GM12878 (cell line): ENCODE measurements around the gene GID8. TPM values are rescaled to one million over a fixed set of nuclear protein-coding genes. Genes with fewer than 3 reads are reported as not detected.

ENCODE experiments used
- EP300 ChIP-seq, 2 experiments: fragments of 150-350 bp in 1 of 2; IDR thresholded peaks; 2 replicates each; pipeline ENCODE4 v1.6.1; 2011 to 2012; ENCODE audit warnings: low read depth in 2 of 2, low read length in 2 of 2, borderline replicate concordance in 1 of 2, improper control_type of control experiment in 1 of 2, inconsistent platforms in 1 of 2; ENCODE audit not compliant: control insufficient read depth in 1 of 2
- EZH2 ChIP-seq: IDR thresholded peaks from 2 replicates; pipeline ENCODE4 v1.6.1; 2012; ENCODE audit warnings: low read depth, mild to moderate bottlenecking, control low read depth, inconsistent platforms, low read length, borderline replicate concordance; ENCODE audit not compliant: control insufficient read depth
- FOXM1 ChIP-seq: IDR thresholded peaks from 2 replicates; pipeline ENCODE4 v1.6.1; 2012; ENCODE audit warnings: low read depth, mild to moderate bottlenecking, inconsistent platforms, low read length, moderate library complexity
- JUNB ChIP-seq: IDR thresholded peaks from 2 replicates; pipeline ENCODE4 v1.6.1; 2016; ENCODE audit warnings: antibody characterized with exemption, mild to moderate bottlenecking
- NR2C1 ChIP-seq: fragments of 450-650 bp; IDR thresholded peaks from 2 replicates; pipeline ENCODE4 v1.6.1; 2017; ENCODE audit warnings: antibody characterized with exemption, mild to moderate bottlenecking, moderate library complexity
- PAX8 ChIP-seq: fragments of 450-650 bp; IDR thresholded peaks from 2 replicates; pipeline ENCODE4 v1.6.1; 2017; ENCODE audit warnings: mild to moderate bottlenecking, moderate library complexity
- POU2F2 ChIP-seq: IDR thresholded peaks from 3 replicates; pipeline ENCODE4 v1.6.1; 2011; ENCODE audit warnings: low read depth, mild to moderate bottlenecking, low read length, borderline replicate concordance
- RAD51 ChIP-seq: fragments of 450-650 bp; IDR thresholded peaks from 2 replicates; pipeline ENCODE4 v1.6.1; 2016; ENCODE audit warnings: moderate library complexity, mild to moderate bottlenecking, inconsistent platforms
- RB1 ChIP-seq: fragments of 450-650 bp; formaldehyde crosslinking; IDR thresholded peaks from 2 replicates; pipeline ENCODE4 v1.6.1; 2017; ENCODE audit warnings: mild to moderate bottlenecking, borderline replicate concordance
- RCOR1 ChIP-seq: conservative IDR thresholded peaks from 2 replicates; pipeline ENCODE4 v1.6.1; 2012; ENCODE audit warnings: low read depth, low read length, improper control_type of control experiment
- TAF1 ChIP-seq: IDR thresholded peaks from 2 replicates; pipeline ENCODE4 v1.6.1; 2011; ENCODE audit warnings: mild to moderate bottlenecking, low read depth, low read length, borderline replicate concordance
- ZBED1 ChIP-seq: IDR thresholded peaks from 2 replicates; pipeline ENCODE4 v1.6.1; 2016; ENCODE audit warnings: borderline replicate concordance
- ZNF24 ChIP-seq: fragments of 450-650 bp; IDR thresholded peaks from 2 replicates; pipeline ENCODE4 v1.6.1; 2017; ENCODE audit warnings: antibody characterized with exemption, mild to moderate bottlenecking
- polyA plus RNA-seq, 11 experiments: library from polyadenylated mRNA; depleted of rRNA in 4 of 11; unstranded in 6 of 11; stranded (reverse) in 5 of 11; fragments of >200 nt; fragmentation: Nextera tagmentation in 4 of 11; fragmentation: Illumina TruSeq in 1 of 11; extraction: Ambion mirVana in 4 of 11; extraction: Trizol in 1 of 11; gene quantifications; 1 replicate in 1 of 11; 2 replicates in 10 of 11; pipeline versions ENCODE4 v1.2.1 to v1.2.3, GENCODE V29; 2011 to 2016; ENCODE audit warnings: inconsistent platforms in 2 of 11, missing spikeins in 2 of 11, low read depth in 1 of 11
- total RNA-seq, 4 experiments: library from RNA; depleted of rRNA in 3 of 4; stranded (reverse); fragments of >200 nt in 3 of 4; fragmentation: Illumina TruSeq in 1 of 4; extraction: Trizol in 1 of 4; gene quantifications; 2 replicates each; pipeline versions ENCODE4 v1.2.1 to v1.2.3, GENCODE V29; 2013 to 2021
- TF ChIP-seq, protein P1 (sequence below): IDR thresholded peaks from 2 replicates; pipeline ENCODE4 v1.6.1; 2011; ENCODE audit warnings: low read depth, low read length, improper control_type of control experiment, borderline replicate concordance
- TF ChIP-seq, protein P2 (sequence below): IDR thresholded peaks from 2 replicates; pipeline ENCODE4 v1.6.1; 2012; ENCODE audit warnings: low read depth, low read length, improper control_type of control experiment
- TF ChIP-seq, protein P3 (sequence below): fragments of 450-650 bp; IDR thresholded peaks from 2 replicates; pipeline ENCODE4 v1.6.1; 2017; ENCODE audit warnings: mild to moderate bottlenecking, moderate library complexity
- TF ChIP-seq, protein P4 (sequence below): fragments of 150-350 bp; IDR thresholded peaks from 2 replicates; pipeline ENCODE4 v1.6.1; 2016; ENCODE audit warnings: low read depth, low read length

GID8 gene
- total and polyA plus RNA-seq, 10 of the 15 experiments (the other 5 are each of a cell fraction or from before 2014, with no cell fraction given): 12.0 to 33.8 (median 22.2) TPM

DNA sequence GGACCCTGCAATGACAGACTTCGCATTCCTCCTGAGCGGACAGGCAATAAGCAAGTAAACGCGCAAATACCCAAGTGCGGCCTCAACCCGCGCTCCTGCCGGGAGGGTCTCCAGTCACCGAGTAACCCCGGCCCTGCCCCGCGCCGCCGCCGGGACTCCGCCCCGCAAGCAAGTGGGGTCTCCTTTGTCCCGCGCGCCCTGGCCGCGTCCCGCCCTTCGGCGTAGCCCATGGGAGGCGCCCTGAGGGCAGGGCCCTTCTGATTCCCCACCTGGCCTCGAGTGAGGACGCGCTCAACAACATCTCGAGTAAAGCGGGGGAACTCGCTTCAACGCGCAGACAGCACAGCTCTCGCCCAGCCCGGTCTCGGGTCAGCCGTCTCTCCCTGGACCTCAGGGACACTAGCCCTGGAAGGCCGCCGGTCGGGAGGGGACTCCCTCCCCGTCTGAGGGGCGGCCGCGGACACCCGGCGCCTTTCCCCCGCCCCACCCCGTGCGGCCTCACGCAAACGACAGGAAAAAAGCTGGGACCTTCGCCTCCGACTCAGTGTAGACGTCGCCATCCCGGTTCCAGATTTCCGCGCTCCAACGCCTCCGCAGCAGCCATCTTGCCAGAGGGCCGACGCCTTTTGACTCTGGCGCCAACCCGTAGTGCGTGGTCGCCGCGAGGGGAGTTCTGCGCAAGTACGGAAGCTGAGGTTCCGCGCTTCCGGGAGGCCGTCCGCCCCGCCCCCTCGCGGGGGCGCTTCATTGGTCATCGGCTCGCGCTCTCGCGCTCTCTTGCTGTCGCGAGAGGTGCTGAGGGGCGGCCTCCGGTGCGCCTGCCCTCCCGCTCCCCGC, 461 bp upstream of the GID8 start (continued):
- TF ChIP-seq JUNB (no peak), RAD51 (no peak), ZBED1 (peak; percentile 42; the same call in 1 of the 2 replicates), ZNF24 (no peak), RCOR1 (0 out of 2 replicates have a peak, but pooled peaks have one; percentile 77), EP300 (IDR thresholded peaks at IDR 0.05; ENCODE audit: borderline replicate concordance in 1 of 2, control insufficient read depth in 1 of 2, low read depth in 2 of 2, low read length in 2 of 2) (0 out of 4 replicates have a peak, but pooled peaks of 1 of the 2 experiments have one; percentile 13), NR2C1 (0 out of 2 replicates have a peak, but pooled peaks have one; percentile 2), FOXM1 (no peak), PAX8 (no peak), EZH2 (no peak), POU2F2 (peak; percentile 69; the same call in 2 of the 3 replicates), TAF1 (peak; percentile 85), RB1 (peak; percentile 69; the same call in 1 of the 2 replicates)
- TF ChIP-seq, protein P1, sequence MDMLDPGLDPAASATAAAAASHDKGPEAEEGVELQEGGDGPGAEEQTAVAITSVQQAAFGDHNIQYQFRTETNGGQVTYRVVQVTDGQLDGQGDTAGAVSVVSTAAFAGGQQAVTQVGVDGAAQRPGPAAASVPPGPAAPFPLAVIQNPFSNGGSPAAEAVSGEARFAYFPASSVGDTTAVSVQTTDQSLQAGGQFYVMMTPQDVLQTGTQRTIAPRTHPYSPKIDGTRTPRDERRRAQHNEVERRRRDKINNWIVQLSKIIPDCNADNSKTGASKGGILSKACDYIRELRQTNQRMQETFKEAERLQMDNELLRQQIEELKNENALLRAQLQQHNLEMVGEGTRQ: no peak
- TF ChIP-seq, protein P2, sequence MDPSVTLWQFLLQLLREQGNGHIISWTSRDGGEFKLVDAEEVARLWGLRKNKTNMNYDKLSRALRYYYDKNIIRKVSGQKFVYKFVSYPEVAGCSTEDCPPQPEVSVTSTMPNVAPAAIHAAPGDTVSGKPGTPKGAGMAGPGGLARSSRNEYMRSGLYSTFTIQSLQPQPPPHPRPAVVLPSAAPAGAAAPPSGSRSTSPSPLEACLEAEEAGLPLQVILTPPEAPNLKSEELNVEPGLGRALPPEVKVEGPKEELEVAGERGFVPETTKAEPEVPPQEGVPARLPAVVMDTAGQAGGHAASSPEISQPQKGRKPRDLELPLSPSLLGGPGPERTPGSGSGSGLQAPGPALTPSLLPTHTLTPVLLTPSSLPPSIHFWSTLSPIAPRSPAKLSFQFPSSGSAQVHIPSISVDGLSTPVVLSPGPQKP: peak; percentile 86
- TF ChIP-seq, protein P3, sequence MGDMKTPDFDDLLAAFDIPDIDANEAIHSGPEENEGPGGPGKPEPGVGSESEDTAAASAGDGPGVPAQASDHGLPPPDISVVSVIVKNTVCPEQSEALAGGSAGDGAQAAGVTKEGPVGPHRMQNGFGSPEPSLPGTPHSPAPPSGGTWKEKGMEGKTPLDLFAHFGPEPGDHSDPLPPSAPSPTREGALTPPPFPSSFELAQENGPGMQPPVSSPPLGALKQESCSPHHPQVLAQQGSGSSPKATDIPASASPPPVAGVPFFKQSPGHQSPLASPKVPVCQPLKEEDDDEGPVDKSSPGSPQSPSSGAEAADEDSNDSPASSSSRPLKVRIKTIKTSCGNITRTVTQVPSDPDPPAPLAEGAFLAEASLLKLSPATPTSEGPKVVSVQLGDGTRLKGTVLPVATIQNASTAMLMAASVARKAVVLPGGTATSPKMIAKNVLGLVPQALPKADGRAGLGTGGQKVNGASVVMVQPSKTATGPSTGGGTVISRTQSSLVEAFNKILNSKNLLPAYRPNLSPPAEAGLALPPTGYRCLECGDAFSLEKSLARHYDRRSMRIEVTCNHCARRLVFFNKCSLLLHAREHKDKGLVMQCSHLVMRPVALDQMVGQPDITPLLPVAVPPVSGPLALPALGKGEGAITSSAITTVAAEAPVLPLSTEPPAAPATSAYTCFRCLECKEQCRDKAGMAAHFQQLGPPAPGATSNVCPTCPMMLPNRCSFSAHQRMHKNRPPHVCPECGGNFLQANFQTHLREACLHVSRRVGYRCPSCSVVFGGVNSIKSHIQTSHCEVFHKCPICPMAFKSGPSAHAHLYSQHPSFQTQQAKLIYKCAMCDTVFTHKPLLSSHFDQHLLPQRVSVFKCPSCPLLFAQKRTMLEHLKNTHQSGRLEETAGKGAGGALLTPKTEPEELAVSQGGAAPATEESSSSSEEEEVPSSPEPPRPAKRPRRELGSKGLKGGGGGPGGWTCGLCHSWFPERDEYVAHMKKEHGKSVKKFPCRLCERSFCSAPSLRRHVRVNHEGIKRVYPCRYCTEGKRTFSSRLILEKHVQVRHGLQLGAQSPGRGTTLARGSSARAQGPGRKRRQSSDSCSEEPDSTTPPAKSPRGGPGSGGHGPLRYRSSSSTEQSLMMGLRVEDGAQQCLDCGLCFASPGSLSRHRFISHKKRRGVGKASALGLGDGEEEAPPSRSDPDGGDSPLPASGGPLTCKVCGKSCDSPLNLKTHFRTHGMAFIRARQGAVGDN: peak; percentile 71
- TF ChIP-seq, protein P4, sequence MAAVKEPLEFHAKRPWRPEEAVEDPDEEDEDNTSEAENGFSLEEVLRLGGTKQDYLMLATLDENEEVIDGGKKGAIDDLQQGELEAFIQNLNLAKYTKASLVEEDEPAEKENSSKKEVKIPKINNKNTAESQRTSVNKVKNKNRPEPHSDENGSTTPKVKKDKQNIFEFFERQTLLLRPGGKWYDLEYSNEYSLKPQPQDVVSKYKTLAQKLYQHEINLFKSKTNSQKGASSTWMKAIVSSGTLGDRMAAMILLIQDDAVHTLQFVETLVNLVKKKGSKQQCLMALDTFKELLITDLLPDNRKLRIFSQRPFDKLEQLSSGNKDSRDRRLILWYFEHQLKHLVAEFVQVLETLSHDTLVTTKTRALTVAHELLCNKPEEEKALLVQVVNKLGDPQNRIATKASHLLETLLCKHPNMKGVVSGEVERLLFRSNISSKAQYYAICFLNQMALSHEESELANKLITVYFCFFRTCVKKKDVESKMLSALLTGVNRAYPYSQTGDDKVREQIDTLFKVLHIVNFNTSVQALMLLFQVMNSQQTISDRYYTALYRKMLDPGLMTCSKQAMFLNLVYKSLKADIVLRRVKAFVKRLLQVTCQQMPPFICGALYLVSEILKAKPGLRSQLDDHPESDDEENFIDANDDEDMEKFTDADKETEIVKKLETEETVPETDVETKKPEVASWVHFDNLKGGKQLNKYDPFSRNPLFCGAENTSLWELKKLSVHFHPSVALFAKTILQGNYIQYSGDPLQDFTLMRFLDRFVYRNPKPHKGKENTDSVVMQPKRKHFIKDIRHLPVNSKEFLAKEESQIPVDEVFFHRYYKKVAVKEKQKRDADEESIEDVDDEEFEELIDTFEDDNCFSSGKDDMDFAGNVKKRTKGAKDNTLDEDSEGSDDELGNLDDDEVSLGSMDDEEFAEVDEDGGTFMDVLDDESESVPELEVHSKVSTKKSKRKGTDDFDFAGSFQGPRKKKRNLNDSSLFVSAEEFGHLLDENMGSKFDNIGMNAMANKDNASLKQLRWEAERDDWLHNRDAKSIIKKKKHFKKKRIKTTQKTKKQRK: no peak
